HG03095 (cell line): Measurements from ENCODE around the gene EHBP1.

ENCODE experiments used
- ATAC-seq: cut with Tn5 transposase; IDR thresholded peaks from one replicate; pipeline ENCODE4 v1.9.1; 2021; ENCODE audit warnings: moderate library complexity; ENCODE audit not compliant: unreplicated experiment

Gene EHBP1

DNA sequence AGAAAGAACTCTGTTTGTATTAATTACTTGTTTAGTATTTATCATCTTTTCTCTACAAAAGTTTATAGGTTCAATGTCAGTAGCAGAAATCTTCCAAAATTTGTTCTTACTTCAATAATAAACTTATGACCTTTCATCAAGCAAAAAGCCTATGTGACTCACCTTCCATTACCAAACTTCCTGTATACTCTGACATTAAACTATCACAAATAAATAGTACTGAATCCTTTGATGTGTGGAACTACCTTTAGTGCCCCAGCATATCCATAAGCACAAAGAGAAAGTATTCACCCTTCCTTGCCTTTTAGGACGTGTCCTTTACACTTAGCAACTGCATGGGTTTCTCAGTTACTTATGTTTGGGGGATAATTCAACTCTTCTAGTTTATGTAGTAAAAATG, 166.0 kb downstream of the EHBP1 start:
- no peak for ATAC-seq

DNA sequence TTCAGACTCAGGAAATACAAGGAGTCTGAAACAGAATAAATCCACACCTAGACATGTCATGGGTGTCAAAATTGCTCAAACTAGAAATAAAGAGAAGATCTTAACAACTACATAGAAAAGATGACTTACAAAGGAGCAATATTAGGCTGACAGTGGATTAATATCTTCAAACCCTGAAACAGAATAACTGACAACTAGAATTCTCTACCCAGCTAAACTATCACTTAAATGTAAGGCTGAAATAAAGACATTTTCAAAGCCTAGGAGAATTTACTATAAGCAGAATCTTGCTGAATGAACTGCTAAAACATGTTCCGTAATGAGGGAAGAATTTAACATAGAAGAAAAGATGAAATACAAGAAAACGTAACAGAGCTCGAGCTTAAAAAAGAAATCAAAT, 168.1 kb downstream of the EHBP1 start:
- no peak for ATAC-seq

GRCh38 chr2:62874881-62875383, 169.4 kb downstream of the EHBP1 start:
- no peak for ATAC-seq

DNA sequence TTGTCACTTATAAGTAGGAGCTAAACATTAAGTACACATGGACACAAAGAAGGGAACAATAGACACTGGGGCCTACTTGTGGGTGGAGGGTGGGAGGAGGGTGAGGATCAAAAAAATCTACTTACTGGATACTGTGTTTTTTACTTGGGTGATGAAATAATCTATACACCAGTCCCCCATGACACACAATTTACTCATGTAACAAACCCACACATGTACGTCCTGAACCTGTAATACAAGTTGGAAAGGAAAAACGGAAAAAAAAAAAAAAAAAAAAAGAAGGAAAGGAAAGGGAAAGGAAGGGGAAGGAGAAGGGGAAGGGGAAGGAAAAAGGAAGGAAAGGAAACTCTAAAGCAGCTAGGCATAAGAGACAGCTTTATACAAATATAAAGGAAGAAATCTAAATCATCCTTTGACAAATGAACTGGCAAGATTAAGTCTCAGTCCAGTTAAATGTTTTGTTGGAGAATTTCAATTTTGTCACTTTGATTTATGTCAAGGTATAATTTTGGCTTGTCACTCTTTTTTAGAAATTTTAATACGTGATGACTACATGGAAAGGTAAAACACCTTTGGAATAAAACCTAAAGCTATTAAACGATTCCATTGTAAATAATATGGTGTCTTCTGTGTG, 175.8 kb downstream of the EHBP1 start:
- ATAC-seq: no peak

- ATAC-seq: no peak
These were observed 178.1 kb downstream of the EHBP1 start for GRCh38 chr2:62883629-62884028.

- ATAC-seq: no peak
These were observed 178.6 kb downstream of the EHBP1 start for GRCh38 chr2:62884086-62884485.

- no peak for ATAC-seq
These were observed 179.0 kb downstream of the EHBP1 start for GRCh38 chr2:62884514-62884913.

- no peak for ATAC-seq
These were observed 189.6 kb downstream of the EHBP1 start for GRCh38 chr2:62894966-62895631.

- no peak for ATAC-seq
These were observed 190.1 kb downstream of the EHBP1 start for GRCh38 chr2:62895632-62896009.

- ATAC-seq: no peak
These were observed 191.8 kb downstream of the EHBP1 start for GRCh38 chr2:62897187-62897827.

GRCh38 chr2:62904344-62904743, 198.8 kb downstream of the EHBP1 start:
- no peak for ATAC-seq

GRCh38 chr2:62908145-62908544, 202.6 kb downstream of the EHBP1 start:
- ATAC-seq: no peak

- no peak for ATAC-seq
These were observed 207.8 kb downstream of the EHBP1 start for GRCh38 chr2:62913311-62913710.

- ATAC-seq: no peak
These were observed 213.5 kb downstream of the EHBP1 start for GRCh38 chr2:62919041-62919440.

DNA sequence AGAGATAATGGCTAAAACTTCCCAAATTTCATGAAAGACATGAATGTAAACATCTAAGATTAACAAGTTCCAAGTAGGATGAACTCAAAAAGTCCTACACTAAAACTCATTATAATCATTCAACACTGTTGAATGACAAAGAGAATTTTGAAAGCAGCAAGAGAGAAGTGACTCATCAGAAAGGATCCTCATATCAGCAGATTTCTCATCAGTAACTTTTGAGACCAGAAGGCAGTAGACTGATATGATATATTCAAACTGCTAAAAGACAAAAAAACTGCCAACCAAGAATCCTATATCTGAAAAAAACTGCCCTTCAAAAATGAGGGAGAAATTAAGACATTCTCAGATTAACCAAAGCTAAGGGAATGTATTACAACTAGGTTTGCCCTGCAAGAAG, 214.6 kb downstream of the EHBP1 start:
- ATAC-seq: no peak

GRCh38 chr2:62923242-62923641, 217.7 kb downstream of the EHBP1 start:
- ATAC-seq: no peak

- no peak for ATAC-seq
These were observed 218.4 kb downstream of the EHBP1 start for GRCh38 chr2:62923881-62924280.

DNA sequence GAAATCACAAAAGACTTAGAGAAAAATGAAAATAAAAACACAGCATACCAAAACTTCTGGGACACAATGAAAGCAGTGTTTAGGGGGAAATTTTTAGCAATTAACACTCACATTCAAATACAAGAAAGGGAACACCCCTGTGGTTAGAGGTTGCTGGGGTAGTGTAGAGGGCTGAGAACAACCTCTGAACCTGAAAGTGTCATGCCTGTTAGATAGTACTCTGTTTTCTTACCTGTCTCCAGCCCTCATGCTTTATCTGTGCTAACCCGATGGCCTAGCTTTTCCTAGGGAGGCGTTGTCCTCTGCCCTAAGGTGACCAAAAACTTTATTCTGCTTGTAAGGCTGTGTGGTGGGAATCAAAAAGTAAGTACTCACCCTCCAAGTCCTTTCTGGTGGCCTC, 222.5 kb downstream of the EHBP1 start:
- no peak for ATAC-seq

GRCh38 chr2:62931536-62931935, 226.0 kb downstream of the EHBP1 start:
- no peak for ATAC-seq

DNA sequence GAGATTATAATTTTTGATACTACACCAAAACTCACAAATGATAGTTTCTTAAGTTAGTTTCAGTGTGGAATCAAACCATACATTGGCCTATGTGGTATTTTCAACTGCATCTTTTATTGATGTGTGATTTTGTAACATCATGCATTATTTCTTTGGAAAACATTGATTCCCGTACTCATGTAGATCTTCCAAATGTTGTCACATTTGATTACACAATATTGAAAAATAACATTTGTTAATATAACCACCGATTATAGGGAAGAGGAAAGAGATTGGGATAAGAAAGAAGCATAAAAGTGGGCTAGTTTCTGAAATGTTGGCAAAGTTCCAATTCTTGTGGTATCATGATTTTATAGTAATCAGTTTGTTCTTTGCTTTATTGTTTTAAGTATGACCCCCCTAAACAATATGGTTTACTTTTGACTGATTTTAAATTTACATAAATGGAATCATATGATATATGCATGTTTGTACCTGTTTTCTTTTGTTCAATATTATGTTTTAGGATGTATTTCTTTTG, 227.9 kb downstream of the EHBP1 start:
- ATAC-seq: no peak

DNA sequence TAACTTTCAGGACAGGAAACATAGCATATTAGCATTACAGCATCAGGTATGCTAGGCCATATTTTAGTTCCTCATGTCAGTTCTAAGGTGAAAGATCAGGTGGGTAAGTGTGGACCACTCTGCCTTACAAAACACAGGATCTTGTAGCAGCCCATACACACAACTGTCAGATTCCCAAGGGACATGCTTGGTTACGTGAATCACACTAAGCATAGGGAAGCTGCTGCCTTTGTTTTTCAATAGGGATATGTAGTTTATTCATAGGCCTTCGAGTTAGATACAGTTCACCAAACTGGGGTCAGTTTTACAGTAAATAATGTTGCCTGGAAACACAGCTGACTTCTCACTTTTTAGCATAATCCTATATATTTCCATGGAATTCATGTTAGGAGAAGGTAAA, 229.0 kb downstream of the EHBP1 start:
- ATAC-seq: no peak

DNA sequence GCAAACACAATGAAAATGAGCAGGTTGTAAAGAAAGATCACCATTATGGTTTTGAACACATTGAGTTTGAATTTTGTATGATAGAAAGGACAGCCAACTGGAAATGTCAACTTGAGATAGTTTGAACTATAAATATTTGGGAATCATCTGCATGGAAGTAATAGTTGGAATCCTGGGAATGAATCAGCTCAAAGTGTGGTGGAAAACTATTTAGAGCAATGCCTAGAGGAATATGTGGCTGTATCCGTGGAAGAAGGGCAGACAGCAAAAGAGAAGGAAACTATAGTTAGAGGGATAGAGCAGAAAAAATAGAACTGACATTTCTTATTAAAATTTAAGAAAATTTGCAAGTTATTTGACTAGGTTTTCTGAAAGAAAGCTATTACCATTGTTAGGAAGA, 232.6 kb downstream of the EHBP1 start:
- ATAC-seq: no peak
